ACC112 (cell line): ENCODE data around the gene ANTKMT.
"Not testable (repeated sequence)": the region's sequence is repeated elsewhere in the genome, so short reads cannot be mapped to it uniquely, and the experiment has no call there.

Source experiments
- H2AFZ ChIP-seq: fragments of 200-600 bp; sonication (generic); one replicate; pipeline ENCODE4 v1.6.0; 2017; ENCODE audit warnings: antibody characterized with exemption, low read length; ENCODE audit not compliant: unreplicated experiment
- H3K27ac ChIP-seq: fragments of 200-600 bp; sonication (generic); 2 replicates; pipeline ENCODE4 v1.5.1; 2014; ENCODE audit warnings: low read depth, mild to moderate bottlenecking, antibody characterized with exemption, low read length, moderate library complexity
- H3K27me3 ChIP-seq: fragments of 200-600 bp; sonication (generic); 2 replicates; pipeline ENCODE4 v1.6.1; 2014; ENCODE audit warnings: mild to moderate bottlenecking, antibody characterized with exemption, low read length, moderate library complexity, mixed read lengths; ENCODE audit not compliant: insufficient read depth
- H3K36me3 ChIP-seq: fragments of 200-600 bp; sonication (generic); 2 replicates; pipeline ENCODE4 v1.6.1; 2016; ENCODE audit warnings: mild to moderate bottlenecking, antibody characterized with exemption, low read length, moderate library complexity, mixed read lengths; ENCODE audit not compliant: insufficient read depth
- H3K4me1 ChIP-seq: fragments of 200-600 bp; sonication (generic); one replicate; pipeline ENCODE4 v1.6.1; 2016; ENCODE audit warnings: low read length, mixed read lengths; ENCODE audit not compliant: insufficient read depth, unreplicated experiment, control insufficient read depth
- H3K4me3 ChIP-seq: fragments of 200-600 bp; sonication (generic); 2 replicates; pipeline ENCODE4 v1.5.1; 2014; ENCODE audit warnings: mild to moderate bottlenecking, low read depth, low read length
- H3K79me2 ChIP-seq: fragments of 200-600 bp; sonication (generic); one replicate; pipeline ENCODE4 v1.6.0; 2016; ENCODE audit warnings: low read length; ENCODE audit not compliant: control insufficient read depth, unreplicated experiment, insufficient read depth

Gene ANTKMT

GRCh38 chr16:751152-752006, 30.4 kb downstream of the ANTKMT start:
- no peaks in the 10 kb centered on the region for H3K27me3 ChIP-seq
- H2AFZ ChIP-seq = no peak overlapping the region

GRCh38 chr16:752007-752312, 31.0 kb downstream of the ANTKMT start:
- Histone ChIP-seq H3K4me3 (no peak overlapping the region), H3K79me2 (no peaks in the 10 kb centered on the region), H3K36me3 (no peaks in the 10 kb centered on the region), H3K4me1 (no peaks in the 10 kb centered on the region), H3K27ac (no peak overlapping the region), H3K27me3 (no peaks in the 10 kb centered on the region), H2AFZ (no peak overlapping the region)

More at GRCh38 chr16:751152-752006, 30.4 kb downstream of the ANTKMT start:
- H3K4me3 ChIP-seq = no peak overlapping the region
- H3K4me1 ChIP-seq = no peaks in the 10 kb centered on the region
- no peaks in the 10 kb centered on the region for H3K36me3 ChIP-seq
- H3K79me2 ChIP-seq = no peaks in the 10 kb centered on the region
- H3K27ac ChIP-seq = no peak overlapping the region

DNA sequence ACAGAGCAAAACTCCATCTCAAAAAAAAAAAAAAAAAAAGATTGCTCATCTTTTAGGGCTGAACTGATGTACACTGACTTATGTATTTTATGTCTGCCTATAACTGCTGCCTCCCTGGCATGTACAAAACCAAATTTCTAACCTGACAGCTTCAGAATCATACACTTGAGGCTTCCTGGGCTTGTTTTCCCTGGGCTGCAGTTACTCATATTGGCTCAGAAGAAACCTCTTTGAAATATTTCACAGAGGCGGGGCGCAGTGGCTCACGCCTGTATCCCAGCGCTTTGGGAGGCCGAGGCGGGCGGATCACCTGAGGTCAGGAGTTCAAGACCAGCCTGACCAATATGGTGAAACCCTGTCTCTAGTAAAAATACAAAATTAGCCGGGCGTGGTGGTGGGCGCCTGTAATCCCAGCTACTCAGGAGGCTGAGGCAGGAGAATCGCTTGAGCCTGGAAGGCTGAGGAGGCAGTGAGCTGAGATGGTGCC, 33.2 kb downstream of the ANTKMT start:
- H2AFZ ChIP-seq, H3K36me3 ChIP-seq, H3K4me3 ChIP-seq, H3K4me1 ChIP-seq, H3K79me2 ChIP-seq, H3K27me3 ChIP-seq, H3K27ac ChIP-seq: not testable (repeated sequence)

GRCh38 chr16:754656-755055, 33.7 kb downstream of the ANTKMT start:
- Histone ChIP-seq H3K4me3 (no peak overlapping the region), H3K79me2 (no peaks in the 10 kb centered on the region), H2AFZ (no peak overlapping the region), H3K27ac (no peak overlapping the region), H3K4me1 (no peaks in the 10 kb centered on the region), H3K36me3 (no peaks in the 10 kb centered on the region), H3K27me3 (no peaks in the 10 kb centered on the region)

- Histone ChIP-seq H3K4me3 (no peak overlapping the region), H3K36me3 (no peaks in the 10 kb centered on the region), H3K27me3 (no peaks in the 10 kb centered on the region), H3K79me2 (no peaks in the 10 kb centered on the region), H3K27ac (no peak overlapping the region), H2AFZ (no peak overlapping the region), H3K4me1 (no peaks in the 10 kb centered on the region)
These were observed 35.5 kb downstream of the ANTKMT start for GRCh38 chr16:756428-756827.

GRCh38 chr16:759110-759910, 38.4 kb downstream of the ANTKMT start:
- no peaks in the 10 kb centered on the region for H3K4me1 ChIP-seq
- no peaks in the 10 kb centered on the region for H3K36me3 ChIP-seq
- no peaks in the 10 kb centered on the region for H3K27me3 ChIP-seq
- H2AFZ ChIP-seq = no peak overlapping the region
- H3K79me2 ChIP-seq = no peaks in the 10 kb centered on the region
- H3K27ac ChIP-seq = no peak overlapping the region
- no peak overlapping the region for H3K4me3 ChIP-seq

DNA sequence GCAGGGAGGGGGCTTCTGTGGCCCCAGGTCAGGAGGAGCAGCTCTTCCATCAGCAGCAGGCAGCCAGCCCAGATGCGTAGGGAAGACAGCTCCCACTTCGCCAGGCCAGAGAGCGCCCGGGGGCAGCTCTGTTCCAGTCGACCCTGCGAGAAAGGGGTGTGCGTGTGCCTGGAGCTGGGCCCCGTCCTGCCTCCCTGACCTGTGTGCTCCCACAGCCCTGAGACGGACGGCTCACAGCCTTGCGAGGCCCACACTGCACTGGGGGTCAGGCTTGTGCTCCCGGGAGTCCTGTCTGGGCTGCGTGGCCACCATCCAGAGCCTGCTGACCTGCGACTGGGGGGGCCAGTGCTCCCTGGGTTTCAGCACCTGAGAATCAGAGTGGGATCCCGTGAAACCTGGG, 39.1 kb downstream of the ANTKMT start:
- H3K36me3 ChIP-seq = no peaks in the 10 kb centered on the region
- no peak overlapping the region for H3K4me3 ChIP-seq
- H3K27me3 ChIP-seq = no peaks in the 10 kb centered on the region
- no peaks in the 10 kb centered on the region for H3K4me1 ChIP-seq
- H2AFZ ChIP-seq = no peak overlapping the region
- no peak overlapping the region for H3K27ac ChIP-seq
- H3K79me2 ChIP-seq = no peaks in the 10 kb centered on the region

DNA sequence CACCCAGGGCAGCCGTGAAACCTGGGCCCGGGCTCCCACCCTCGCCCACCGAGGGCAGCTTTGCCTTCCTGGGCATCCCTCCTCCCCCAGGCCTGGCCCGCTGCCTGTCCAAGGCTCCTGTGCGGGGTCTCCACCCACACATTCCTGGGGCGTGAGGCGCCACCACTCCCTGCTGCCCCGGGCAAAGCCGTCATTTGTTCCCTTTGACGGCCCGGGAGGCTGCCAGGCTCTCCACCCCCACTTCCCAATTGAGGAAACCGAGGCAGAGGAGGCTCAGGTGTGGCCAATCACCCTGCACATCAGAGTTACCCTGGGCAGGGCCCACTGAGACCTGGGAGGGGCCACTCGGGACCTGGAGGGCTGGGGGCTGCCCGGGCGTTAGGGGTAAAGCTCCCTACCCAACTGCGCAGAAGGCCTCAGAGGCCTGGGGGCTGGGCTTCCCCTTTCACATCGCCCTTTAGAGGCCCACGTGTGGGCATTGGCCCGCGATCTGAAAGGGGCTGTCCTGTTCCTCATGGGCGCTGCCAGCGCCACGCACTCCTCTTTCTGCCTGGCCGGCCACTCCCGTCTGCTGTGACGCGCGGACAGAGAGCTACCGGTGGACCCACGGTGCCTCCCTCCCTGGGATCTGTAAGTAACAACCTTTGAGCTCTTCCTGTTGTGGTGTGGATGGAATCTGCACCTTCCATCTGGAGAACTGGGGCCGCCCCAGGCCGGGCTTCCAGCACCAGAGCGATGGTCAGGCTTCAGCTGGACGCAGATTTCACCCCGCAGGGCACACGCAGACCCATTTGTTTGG, 39.8 kb downstream of the ANTKMT start, which contains the start of gene MSLN:
Gene MSLN (plus strand): TSS at position 190 of the 799 bp plus-strand sequence. CDS start 1,947 bp downstream, outside the sequence.
- Histone ChIP-seq H3K36me3 (no peaks in the 10 kb centered on the region), H3K79me2 (no peaks in the 10 kb centered on the region), H3K4me1 (no peaks in the 10 kb centered on the region), H3K27me3 (no peaks in the 10 kb centered on the region), H2AFZ (no peak within 1 kb of the TSS), H3K27ac (no peak within 1 kb of the TSS), H3K4me3 (no peak within 1 kb of the TSS)

- Histone ChIP-seq H3K27ac (no peak overlapping the region), H3K4me3 (no peak overlapping the region), H3K36me3 (no peaks in the 10 kb centered on the region), H3K27me3 (no peaks in the 10 kb centered on the region), H3K79me2 (no peaks in the 10 kb centered on the region), H3K4me1 (no peaks in the 10 kb centered on the region), H2AFZ (no peak overlapping the region)
These were observed 40.9 kb downstream of the ANTKMT start for GRCh38 chr16:761625-762513.
